Measurements from ENCODE around the gene B3GALT5.

The B3GALT5 gene

GRCh38 chr21:39659070-39659815 lies 46.5 kb downstream of the B3GALT5 start:
- no peak for DNase-seq (ENCODE audit: low read depth)
- no peak overlapping the region for H3K4me3 ChIP-seq (ENCODE audit: low read depth, low read length)
- TF ChIP-seq, protein P1, sequence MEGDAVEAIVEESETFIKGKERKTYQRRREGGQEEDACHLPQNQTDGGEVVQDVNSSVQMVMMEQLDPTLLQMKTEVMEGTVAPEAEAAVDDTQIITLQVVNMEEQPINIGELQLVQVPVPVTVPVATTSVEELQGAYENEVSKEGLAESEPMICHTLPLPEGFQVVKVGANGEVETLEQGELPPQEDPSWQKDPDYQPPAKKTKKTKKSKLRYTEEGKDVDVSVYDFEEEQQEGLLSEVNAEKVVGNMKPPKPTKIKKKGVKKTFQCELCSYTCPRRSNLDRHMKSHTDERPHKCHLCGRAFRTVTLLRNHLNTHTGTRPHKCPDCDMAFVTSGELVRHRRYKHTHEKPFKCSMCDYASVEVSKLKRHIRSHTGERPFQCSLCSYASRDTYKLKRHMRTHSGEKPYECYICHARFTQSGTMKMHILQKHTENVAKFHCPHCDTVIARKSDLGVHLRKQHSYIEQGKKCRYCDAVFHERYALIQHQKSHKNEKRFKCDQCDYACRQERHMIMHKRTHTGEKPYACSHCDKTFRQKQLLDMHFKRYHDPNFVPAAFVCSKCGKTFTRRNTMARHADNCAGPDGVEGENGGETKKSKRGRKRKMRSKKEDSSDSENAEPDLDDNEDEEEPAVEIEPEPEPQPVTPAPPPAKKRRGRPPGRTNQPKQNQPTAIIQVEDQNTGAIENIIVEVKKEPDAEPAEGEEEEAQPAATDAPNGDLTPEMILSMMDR (IDR thresholded peaks at IDR 0.05; ENCODE audit: low read depth, low read length, missing control alignments), result no peak

GRCh38 chr21:39660191-39660980 lies 47.6 kb downstream of the B3GALT5 start:
- no peak overlapping the region for H3K4me3 ChIP-seq (ENCODE audit: low read depth, low read length)
- TF ChIP-seq, protein P1 (IDR thresholded peaks at IDR 0.05; ENCODE audit: low read depth, low read length, missing control alignments), result no peak
- DNase-seq (ENCODE audit: low read depth), result no peak

- no peak for DNase-seq (ENCODE audit: low read depth)
- no peak overlapping the region for H3K4me3 ChIP-seq (ENCODE audit: low read depth, low read length)
- TF ChIP-seq, protein P1 (IDR thresholded peaks at IDR 0.05; ENCODE audit: low read depth, low read length, missing control alignments), result no peak
Measured at GRCh38 chr21:39661121-39661520, 48.4 kb downstream of the B3GALT5 start.

DNA sequence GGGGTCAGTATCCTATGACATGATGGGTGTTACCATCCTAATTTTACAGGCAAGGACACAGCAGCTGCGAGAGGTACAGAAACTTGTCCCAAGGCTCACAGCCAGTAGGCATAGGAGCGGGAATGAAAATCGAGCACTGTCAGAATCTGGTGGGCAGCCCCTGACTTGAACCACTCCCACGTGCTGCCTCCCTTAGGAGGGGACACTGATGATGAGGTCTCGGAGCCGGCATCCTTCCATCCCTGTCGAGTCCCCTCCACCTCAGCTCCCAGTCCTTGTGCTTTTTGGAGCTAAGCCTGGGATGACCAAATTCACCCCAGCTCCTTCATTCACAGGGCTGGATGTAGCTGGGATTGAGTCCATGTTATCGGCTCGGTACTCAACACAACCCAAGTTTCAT lies 49.0 kb downstream of the B3GALT5 start:
- no peak for DNase-seq (ENCODE audit: low read depth)

DNA sequence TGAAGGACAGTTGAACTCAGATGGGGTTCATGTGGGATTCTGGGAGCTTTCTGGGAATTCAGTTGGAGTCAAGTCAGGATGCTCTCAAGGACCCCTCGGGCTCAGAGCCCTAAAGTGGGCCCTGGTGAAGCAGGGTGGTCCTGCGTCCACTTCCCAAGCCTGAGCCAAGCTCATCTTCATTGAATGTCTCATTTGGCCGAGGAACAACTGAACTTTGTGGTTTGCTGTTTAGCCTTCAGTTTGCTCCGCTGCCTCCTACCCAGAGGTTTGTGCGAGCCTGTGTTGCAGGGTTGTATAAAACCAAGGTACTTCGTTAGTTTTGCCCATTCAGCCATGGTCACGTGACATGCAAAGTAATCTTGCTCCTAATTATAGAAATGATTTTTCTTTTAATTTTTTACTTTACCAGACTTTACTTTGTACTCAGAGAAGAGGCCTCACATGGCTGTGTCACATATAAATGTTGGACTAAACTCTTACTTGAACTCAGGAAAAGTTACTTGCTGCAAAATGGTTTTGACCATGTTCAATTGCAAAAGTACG lies 49.7 kb downstream of the B3GALT5 start:
- H3K4me3 ChIP-seq (ENCODE audit: low read depth, low read length), result no peak overlapping the region
- TF ChIP-seq, protein P1 (IDR thresholded peaks at IDR 0.05; ENCODE audit: low read depth, low read length, missing control alignments), result no peak
- no peak for DNase-seq (ENCODE audit: low read depth)

More for the DNA sequence above, 49.0 kb downstream of the B3GALT5 start:
- H3K4me3 ChIP-seq (ENCODE audit: low read depth, low read length), result no peak overlapping the region
- TF ChIP-seq, protein P1 (IDR thresholded peaks at IDR 0.05; ENCODE audit: low read depth, low read length, missing control alignments), result no peak

DNA sequence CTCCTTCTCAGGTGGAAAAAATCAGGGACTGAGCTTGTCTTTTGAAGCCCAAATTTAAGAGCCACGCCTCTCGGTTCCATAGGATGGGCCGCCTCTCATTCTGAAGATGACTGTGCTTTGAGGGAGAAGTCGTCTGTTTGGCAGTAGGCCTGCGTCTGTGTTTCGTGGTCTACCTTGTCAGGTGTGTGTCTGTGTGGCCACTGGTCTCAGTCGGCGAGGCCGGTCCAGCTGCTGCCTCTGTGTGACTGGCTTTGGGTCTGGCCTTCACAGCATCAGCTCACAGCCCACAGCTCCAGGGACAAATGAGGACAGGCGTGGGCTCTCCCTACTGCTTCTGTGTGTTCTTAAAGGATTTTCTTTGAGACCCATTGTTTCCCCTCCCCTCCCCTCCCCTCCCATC lies 50.3 kb downstream of the B3GALT5 start:
- TF ChIP-seq, protein P1 (IDR thresholded peaks at IDR 0.05; ENCODE audit: low read depth, low read length, missing control alignments), result no peak
- no peak for DNase-seq (ENCODE audit: low read depth)
- no peak overlapping the region for H3K4me3 ChIP-seq (ENCODE audit: low read depth, low read length)
